Fibroblast of lung (primary cell): ENCODE data around the gene JAZF1. TPM values are rescaled to one million over a fixed set of nuclear protein-coding genes. Genes with fewer than 3 reads are reported as not detected.

Experiments used
- DNase-seq, 2 donors: peaks; one replicate each; pipeline versions ENCODE4 v3.0.0 to v3.0.0-alpha.2; 2010; ENCODE audit warnings: low read depth in 2 of 2
- H2AFZ ChIP-seq: 2 replicates; pipeline ENCODE4 v1.5.1; 2012; ENCODE audit warnings: low read length, control low read depth, inconsistent platforms
- H3K27ac ChIP-seq: 2 replicates; pipeline ENCODE4 v1.5.1; 2011; ENCODE audit warnings: low read length, control low read depth; ENCODE audit not compliant: insufficient read depth
- H3K27me3 ChIP-seq: 2 replicates; pipeline ENCODE4 v1.5.1; 2011; ENCODE audit warnings: mild to moderate bottlenecking, low read length; ENCODE audit not compliant: control insufficient read depth, insufficient read depth
- H3K36me3 ChIP-seq: 2 replicates; pipeline ENCODE4 v1.5.1; 2011; ENCODE audit warnings: low read length; ENCODE audit not compliant: control insufficient read depth, insufficient read depth
- H3K4me1 ChIP-seq: 2 replicates; pipeline ENCODE4 v1.5.1; 2011; ENCODE audit warnings: low read length; ENCODE audit not compliant: control insufficient read depth, insufficient read depth; ENCODE audit errors: extremely low read depth
- H3K4me2 ChIP-seq: 2 replicates; pipeline ENCODE4 v1.5.1; 2011; ENCODE audit warnings: low read length, control low read depth; ENCODE audit not compliant: insufficient read depth; ENCODE audit errors: extremely low read depth
- H3K4me3 ChIP-seq, 4 experiments: fragments of 200-600 bp in 1 of 4; sonication (generic) in 1 of 4; replicated peaks in 1 of 4; 2 replicates each; pipeline ENCODE4 v1.5.1; 2011 to 2016; ENCODE audit warnings: low read length in 4 of 4, low read depth in 3 of 4, mild to moderate bottlenecking in 3 of 4, control low read depth in 2 of 4, inconsistent platforms in 1 of 4, mixed read lengths in 1 of 4; ENCODE audit not compliant: insufficient read depth in 1 of 4; ENCODE audit errors: control extremely low read depth in 1 of 4
- H3K79me2 ChIP-seq: 2 replicates; pipeline ENCODE4 v1.5.1; 2012; ENCODE audit warnings: mild to moderate bottlenecking, low read length, inconsistent platforms; ENCODE audit not compliant: control insufficient read depth, insufficient read depth
- H3K9ac ChIP-seq: 2 replicates; pipeline ENCODE4 v1.5.1; 2011; ENCODE audit warnings: mild to moderate bottlenecking, low read length, control low read depth; ENCODE audit not compliant: insufficient read depth
- H3K9me3 ChIP-seq: 2 replicates; pipeline ENCODE4 v1.5.1; 2012; ENCODE audit warnings: low read depth, low read length; ENCODE audit not compliant: control insufficient read depth, insufficient read depth
- H4K20me1 ChIP-seq: 2 replicates; pipeline ENCODE4 v1.5.1; 2011; ENCODE audit warnings: low read length; ENCODE audit not compliant: control insufficient read depth, insufficient read depth; ENCODE audit errors: extremely low read depth
- EZH2 ChIP-seq: IDR thresholded peaks from 2 replicates; pipeline ENCODE4 v1.5.1; 2012; ENCODE audit warnings: low read length, control low read depth, mild to moderate bottlenecking; ENCODE audit errors: missing control alignments
- polyA plus RNA-seq, 2 donors: library from polyadenylated mRNA; depleted of rRNA in 1 of 2; stranded (reverse) in 1 of 2; unstranded in 1 of 2; fragments of >200 nt; gene quantifications; 2 replicates each; pipeline ENCODE4 v1.2.1, GENCODE V29; 2011 to 2012; ENCODE audit warnings: missing spikeins in 1 of 2
- total RNA-seq: library from RNA; depleted of rRNA; stranded (reverse); fragments of >200 nt; gene quantifications from 2 replicates; pipeline ENCODE4 v1.2.1, GENCODE V29; 2014
- TF ChIP-seq, protein P1 (sequence below), 2 donors: IDR thresholded peaks in 1 of 2; conservative IDR thresholded peaks in 1 of 2; 1 replicate in 1 of 2; 2 replicates in 1 of 2; pipeline ENCODE4 v1.5.1; 2011 to 2012; ENCODE audit warnings: low read length in 2 of 2, control low read depth in 1 of 2, inconsistent platforms in 1 of 2, low read depth in 1 of 2, mild to moderate bottlenecking in 1 of 2

Gene JAZF1
- total and polyA plus RNA-seq, 2 donors (not counting 1 experiment from before 2014, with no cell fraction given), result 9.1 to 9.3 TPM

DNA sequence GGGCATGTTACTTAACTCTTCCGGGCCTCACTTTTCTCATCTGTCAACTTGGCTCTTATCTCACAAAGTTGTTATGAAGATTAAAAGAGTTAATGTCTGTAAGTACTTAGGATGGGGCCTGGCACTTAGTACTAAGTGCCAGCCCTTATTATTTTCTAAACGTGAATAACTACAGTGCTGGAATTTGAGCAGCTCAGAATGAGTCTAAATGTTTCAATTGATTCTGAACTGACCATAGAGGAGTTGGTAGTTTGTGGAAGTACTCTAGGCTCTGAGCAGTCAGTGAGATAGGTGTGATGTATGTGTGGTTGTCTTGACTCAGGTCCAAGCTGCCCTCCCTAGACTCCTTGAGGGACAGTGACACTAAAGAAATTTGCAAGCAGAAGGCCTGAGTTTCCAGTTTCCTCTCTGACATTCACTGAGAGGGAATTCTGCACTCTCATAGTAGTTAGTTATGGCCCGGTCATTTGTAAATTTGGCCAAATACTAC lies 18.5 kb upstream of the JAZF1 start:
- TF ChIP-seq, protein P1, sequence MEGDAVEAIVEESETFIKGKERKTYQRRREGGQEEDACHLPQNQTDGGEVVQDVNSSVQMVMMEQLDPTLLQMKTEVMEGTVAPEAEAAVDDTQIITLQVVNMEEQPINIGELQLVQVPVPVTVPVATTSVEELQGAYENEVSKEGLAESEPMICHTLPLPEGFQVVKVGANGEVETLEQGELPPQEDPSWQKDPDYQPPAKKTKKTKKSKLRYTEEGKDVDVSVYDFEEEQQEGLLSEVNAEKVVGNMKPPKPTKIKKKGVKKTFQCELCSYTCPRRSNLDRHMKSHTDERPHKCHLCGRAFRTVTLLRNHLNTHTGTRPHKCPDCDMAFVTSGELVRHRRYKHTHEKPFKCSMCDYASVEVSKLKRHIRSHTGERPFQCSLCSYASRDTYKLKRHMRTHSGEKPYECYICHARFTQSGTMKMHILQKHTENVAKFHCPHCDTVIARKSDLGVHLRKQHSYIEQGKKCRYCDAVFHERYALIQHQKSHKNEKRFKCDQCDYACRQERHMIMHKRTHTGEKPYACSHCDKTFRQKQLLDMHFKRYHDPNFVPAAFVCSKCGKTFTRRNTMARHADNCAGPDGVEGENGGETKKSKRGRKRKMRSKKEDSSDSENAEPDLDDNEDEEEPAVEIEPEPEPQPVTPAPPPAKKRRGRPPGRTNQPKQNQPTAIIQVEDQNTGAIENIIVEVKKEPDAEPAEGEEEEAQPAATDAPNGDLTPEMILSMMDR (conservative IDR thresholded peaks at IDR 0.05 in 1 of 2, IDR thresholded peaks at IDR 0.05 in 1 of 2; ENCODE audit: low read depth in 1 of 2, low read length in 2 of 2), result no peak
- TF ChIP-seq EZH2, result no peak
- H3K4me1 ChIP-seq, result no peaks in the 10 kb centered on the region
- no peak overlapping the region for H2AFZ ChIP-seq
- no peak overlapping the region for H3K4me3 ChIP-seq
- H3K9ac ChIP-seq, result no peak overlapping the region
- no peak overlapping the region for H3K27ac ChIP-seq
- no peaks in the 10 kb centered on the region for H3K9me3 ChIP-seq
- no peaks in the 10 kb centered on the region for H3K27me3 ChIP-seq
- DNase-seq, result no peak
- H4K20me1 ChIP-seq, result no peaks in the 10 kb centered on the region
- H3K4me2 ChIP-seq, result no peak overlapping the region
- no peaks in the 10 kb centered on the region for H3K36me3 ChIP-seq
- no peaks in the 10 kb centered on the region for H3K79me2 ChIP-seq

DNA sequence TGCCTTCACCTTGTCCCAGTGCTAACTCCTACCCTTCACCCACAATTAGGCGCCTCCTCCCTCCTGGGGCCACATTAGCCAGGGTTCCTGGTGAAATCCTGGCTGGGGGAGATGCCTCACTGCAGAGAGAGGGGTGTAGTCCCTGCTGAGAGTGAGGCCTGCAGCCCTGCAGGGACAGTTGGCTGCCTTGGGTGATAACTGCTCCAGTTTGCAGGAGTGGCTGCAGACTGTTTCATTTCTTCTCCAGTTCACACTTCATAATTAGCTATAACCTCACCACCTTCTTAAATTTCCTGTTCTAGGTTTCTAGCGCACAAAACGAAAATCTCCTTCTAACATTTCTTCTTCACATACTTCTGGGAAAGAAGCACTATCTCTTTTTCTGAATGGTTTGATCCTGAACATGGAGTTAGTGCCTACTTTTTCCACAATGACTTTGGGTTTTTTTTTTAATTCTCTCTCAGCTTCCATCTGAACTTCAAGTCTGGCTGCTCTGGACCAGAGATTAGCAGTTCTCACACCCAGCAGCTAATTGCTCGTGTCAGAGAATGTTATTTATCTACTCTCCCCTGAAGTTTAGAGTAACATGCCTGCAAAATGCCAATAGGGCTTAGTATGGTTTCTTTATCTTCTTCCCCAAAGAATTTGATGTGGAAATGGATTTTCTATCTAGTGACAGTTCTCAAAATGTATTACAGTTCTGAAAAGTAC lies 15.5 kb upstream of the JAZF1 start:
- Histone ChIP-seq H3K36me3 (no peaks in the 10 kb centered on the region), H3K27ac (no peak overlapping the region), H3K4me2 (no peak overlapping the region), H3K4me3 (no peak overlapping the region), H3K9ac (no peak overlapping the region), H3K4me1 (no peaks in the 10 kb centered on the region), H3K79me2 (no peaks in the 10 kb centered on the region), H3K27me3 (no peaks in the 10 kb centered on the region), H3K9me3 (no peaks in the 10 kb centered on the region), H4K20me1 (no peaks in the 10 kb centered on the region), H2AFZ (no peak overlapping the region)
- no peak for DNase-seq
- TF ChIP-seq, protein P1 (conservative IDR thresholded peaks at IDR 0.05 in 1 of 2, IDR thresholded peaks at IDR 0.05 in 1 of 2; ENCODE audit: low read depth in 1 of 2, low read length in 2 of 2), result no peak
- no peak for TF ChIP-seq EZH2

DNA sequence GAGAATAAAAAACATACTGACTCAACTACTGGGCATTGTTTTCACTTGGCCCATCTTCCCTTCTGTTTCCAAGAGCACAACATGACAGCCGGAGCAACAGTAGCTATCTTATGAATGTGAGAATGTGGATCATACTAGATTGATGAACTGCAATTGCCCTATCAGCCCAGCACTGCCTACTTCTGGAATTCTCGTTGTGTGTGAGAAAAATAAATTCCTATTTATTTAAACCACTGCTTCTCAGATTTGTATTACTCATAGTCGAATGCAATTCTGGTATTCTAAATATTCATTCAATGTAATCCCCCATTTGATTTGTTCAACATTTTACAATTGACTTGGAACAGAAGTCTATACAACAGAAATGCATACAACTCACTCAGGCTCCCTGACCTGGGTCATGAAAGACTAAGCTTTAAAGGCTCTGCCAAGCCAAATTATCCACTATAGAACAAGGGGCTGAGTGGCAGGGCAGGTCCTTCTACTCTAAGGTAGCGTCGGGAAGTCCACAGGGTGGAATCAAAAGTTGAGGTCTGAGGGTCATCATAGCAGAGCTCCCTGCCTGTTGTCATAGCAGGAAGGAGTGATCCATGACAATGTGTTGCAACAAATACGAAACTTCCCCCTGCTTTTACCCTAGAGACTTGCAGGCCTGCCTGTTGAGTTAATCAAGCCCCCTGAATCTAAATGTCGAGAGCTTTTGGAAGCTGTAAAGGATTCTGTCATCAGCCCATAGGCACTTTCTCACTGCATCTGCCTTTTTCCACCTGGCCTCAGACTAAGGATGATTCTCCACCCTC lies 12.4 kb upstream of the JAZF1 start:
- TF ChIP-seq, protein P1 (conservative IDR thresholded peaks at IDR 0.05 in 1 of 2, IDR thresholded peaks at IDR 0.05 in 1 of 2; ENCODE audit: low read depth in 1 of 2, low read length in 2 of 2), result no peak
- TF ChIP-seq EZH2, result no peak
- no peak overlapping the region for H3K9ac ChIP-seq
- H3K4me1 ChIP-seq, result no peaks in the 10 kb centered on the region
- no peak overlapping the region for H3K4me2 ChIP-seq
- H2AFZ ChIP-seq, result no peak overlapping the region
- H4K20me1 ChIP-seq, result no peaks in the 10 kb centered on the region
- peak in 1 of 2 donors; percentile 79 for DNase-seq
- no peaks in the 10 kb centered on the region for H3K27me3 ChIP-seq
- H3K36me3 ChIP-seq, result no peaks in the 10 kb centered on the region
- H3K4me3 ChIP-seq, result no peak overlapping the region
- H3K27ac ChIP-seq, result no peak overlapping the region
- no peaks in the 10 kb centered on the region for H3K9me3 ChIP-seq
- H3K79me2 ChIP-seq, result no peaks in the 10 kb centered on the region
